K562 (cell line): ENCODE results near the gene ARL13B. TPM values are rescaled to one million over a fixed set of nuclear protein-coding genes. Genes with fewer than 3 reads are reported as not detected.
A peak's percentile ranks its signal among the peaks of the same experiment; 100 is the strongest.

Source experiments
- ATF1 ChIP-seq, 2 experiments: fragments of 450-650 bp in 1 of 2; IDR thresholded peaks; 2 replicates each; pipeline ENCODE4 v1.6.1; 2016; ENCODE audit warnings: missing compliant biosample characterization in 1 of 2, missing genetic modification characterization in 1 of 2
- DMBX1 ChIP-seq: fragments of 250-450 bp; sonication (Bioruptor Pico); IDR thresholded peaks from 2 replicates; pipeline ENCODE4 v1.8.0; 2022; ENCODE audit warnings: inconsistent platforms, mild to moderate bottlenecking, moderate library complexity, borderline replicate concordance
- E2F3 ChIP-seq: fragments of 250-450 bp; sonication (Bioruptor Pico); IDR thresholded peaks from 2 replicates; pipeline ENCODE4 v1.4.0; 2020; ENCODE audit warnings: mild to moderate bottlenecking
- HDGF ChIP-seq: fragments of 450-650 bp; IDR thresholded peaks from 2 replicates; pipeline ENCODE4 v1.6.1; 2016
- MLLT1 ChIP-seq, 2 experiments: fragments of 450-650 bp; IDR thresholded peaks; 2 replicates each; pipeline ENCODE4 v1.6.1; 2016
- RBFOX2 ChIP-seq: fragments of 200-400 bp; formaldehyde crosslinking; IDR thresholded peaks from 2 replicates; pipeline ENCODE4 v1.6.1; 2017; ENCODE audit warnings: low read depth, mild to moderate bottlenecking, low read length, moderate library complexity
- RBM39 ChIP-seq: fragments of 200-400 bp; formaldehyde crosslinking; optimal IDR thresholded peaks from 2 replicates; pipeline ENCODE3; 2018; ENCODE audit warnings: low read depth, low read length
- STAT6 ChIP-seq: sonication (generic); formaldehyde crosslinking; IDR thresholded peaks from 2 replicates; pipeline ENCODE4 v1.8.1; 2023; ENCODE audit warnings: mild to moderate bottlenecking, missing genetic modification reagents
- TAF7 ChIP-seq: fragments of 450-650 bp; IDR thresholded peaks from 2 replicates; pipeline ENCODE4 v1.6.1; 2016; ENCODE audit warnings: missing genetic modification characterization, missing compliant biosample characterization
- TCFL5 ChIP-seq: fragments of 250-450 bp; sonication (Bioruptor Pico); conservative IDR thresholded peaks from 2 replicates; pipeline ENCODE4 v1.6.1; 2021; ENCODE audit warnings: mild to moderate bottlenecking, moderate library complexity, matching md5 sums
- TRIM28 ChIP-seq: fragments of 450-650 bp; IDR thresholded peaks from 2 replicates; pipeline ENCODE4 v1.6.1; 2017
- TSC22D4 ChIP-seq: fragments of 450-650 bp; IDR thresholded peaks from 2 replicates; pipeline ENCODE4 v1.6.1; 2016; ENCODE audit warnings: missing genetic modification characterization, missing biosample characterization, control low read depth
- XRCC5 ChIP-seq: fragments of 200-400 bp; formaldehyde crosslinking; IDR thresholded peaks from 2 replicates; pipeline ENCODE4 v1.6.1; 2017; ENCODE audit warnings: low read depth, mild to moderate bottlenecking, low read length
- YBX1 ChIP-seq: fragments of 450-650 bp; IDR thresholded peaks from 2 replicates; pipeline ENCODE4 v1.7.1; 2016; ENCODE audit warnings: mild to moderate bottlenecking
- ZNF165 ChIP-seq: fragments of 250-450 bp; sonication (Bioruptor Pico); IDR thresholded peaks from 2 replicates; pipeline ENCODE4 v1.4.0; 2020; ENCODE audit warnings: borderline replicate concordance
- ZNF384 ChIP-seq: IDR thresholded peaks from 2 replicates; pipeline ENCODE4 v1.6.1; 2012; ENCODE audit warnings: low read depth, low read length, improper control_type of control experiment
- ZNF518B ChIP-seq: fragments of 250-450 bp; sonication (Bioruptor Pico); IDR thresholded peaks from 2 replicates; pipeline ENCODE4 v1.5.0; 2021; ENCODE audit warnings: mild to moderate bottlenecking, moderate library complexity
- polyA plus RNA-seq, 8 experiments: library from polyadenylated mRNA; depleted of rRNA in 4 of 8; stranded (reverse) in 5 of 8; unstranded in 3 of 8; fragments of >200 nt; fragmentation: Nextera tagmentation in 2 of 8; fragmentation: Illumina TruSeq in 1 of 8; extraction: Ambion mirVana in 2 of 8; extraction: Trizol in 1 of 8; gene quantifications; 2 replicates each; pipeline versions ENCODE4 v1.2.1 to v1.2.3, GENCODE V29; 2011 to 2014; ENCODE audit warnings: inconsistent platforms in 1 of 8, missing spikeins in 1 of 8
- total RNA-seq, 7 experiments: library from RNA; depleted of rRNA in 6 of 7; stranded (reverse); fragments of >200 nt in 6 of 7; fragmentation: Illumina TruSeq in 2 of 7; extraction: Trizol in 2 of 7; gene quantifications; 2 replicates each; pipeline versions ENCODE4 v1.2.1 to v1.2.3, GENCODE V29; 2011 to 2021; ENCODE audit warnings: low replicate concordance in 1 of 7

Gene ARL13B
- total and polyA plus RNA-seq, 9 of the 15 experiments (the other 6 are each of a cell fraction or from before 2014, with no cell fraction given), result 4.1 to 16.9 (median 12.2) TPM

- TF ChIP-seq ATF1 (CRISPR knock-in tag; IDR thresholded peaks at IDR 0.05) (no peak), ATF1 (tag; IDR thresholded peaks at IDR 0.05) (peak; percentile 43; the same call in 1 of the 2 replicates), STAT6 (no peak), TCFL5 (no peak), E2F3 (CRISPR knock-in tag) (no peak), TAF7 (no peak), TRIM28 (no peak), YBX1 (no peak), MLLT1 (IDR thresholded peaks at IDR 0.05) (no peak), HDGF (no peak), ZNF165 (CRISPR knock-in tag) (no peak), DMBX1 (CRISPR knock-in tag) (no peak), RBFOX2 (0 out of 2 replicates have a peak, but pooled peaks have one; percentile 36), ZNF384 (peak; percentile 86), RBM39 (no peak), TSC22D4 (tag) (no peak), ZNF518B (no peak), XRCC5 (no peak)
Measured at GRCh38 chr3:93981649-93982048, 1.7 kb downstream of the ARL13B start (continued).
